HCT116 (cell line): Measurements from ENCODE around the gene ZEB1. TPM values are rescaled to one million over a fixed set of nuclear protein-coding genes. Genes with fewer than 3 reads are reported as not detected.

Source experiments
- ATAC-seq: fragments of 200-7000 bp; cut with Tn5 transposase; 2 replicates; pipeline ENCODE4 v1.9.1; 2020; ENCODE audit warnings: mild to moderate bottlenecking, moderate library complexity
- BruUV-seq: library from RNA; stranded (reverse); fragments of 400-500 nt; replicated peaks from 2 replicates; lab custom pipeline; 2021; lab: Mats Ljungman, UMichigan
- CTCF ChIA-PET: fragments of 300-600 bp; sonication (Branson Sonifier 250); formaldehyde crosslinking; loops from one replicate; lab custom pipeline; 2021; ENCODE audit warnings: antibody characterized with exemption; lab: Charles Lee
- POLR2A ChIA-PET: fragments of 300-600, 350-600 bp; sonication (Branson Sonifier 250); formaldehyde crosslinking; loops from one replicate; lab custom pipeline; 2021; ENCODE audit warnings: antibody characterized with exemption; lab: Charles Lee
- RAD21 ChIA-PET, 2 experiments: fragments of 300-600 bp; sonication (Branson Sonifier 250); formaldehyde crosslinking; loops; one replicate each; lab custom pipeline; 2023; ENCODE audit warnings: low total read pairs in 2 of 2; ENCODE audit not compliant: uncharacterized antibody in 2 of 2, unreplicated experiment in 2 of 2, low non-redundant PET in 1 of 2; lab: Charles Lee
- DNase-seq: peaks from one replicate; pipeline ENCODE4 v3.0.0-alpha.2; 2010; ENCODE audit warnings: low read depth, low spot score
- H2AFZ ChIP-seq: fragments of 200-600 bp; shearing (Covaris generic), sonication (generic); 2 replicates; pipeline ENCODE4 v1.6.1; 2017; ENCODE audit warnings: low read depth, mixed run types, mixed read lengths, antibody characterized with exemption, low read length; ENCODE audit not compliant: poor library complexity, severe bottlenecking
- H3K27ac ChIP-seq: 2 replicates; pipeline ENCODE4 v1.5.1; 2012; ENCODE audit warnings: low read depth, low read length
- H3K27me3 ChIP-seq: fragments of 200-600 bp; sonication (generic); 2 replicates; pipeline ENCODE4 v1.6.1; 2016; ENCODE audit warnings: mixed run types, low read length, mixed read lengths; ENCODE audit not compliant: insufficient read depth
- H3K36me3 ChIP-seq, 2 experiments: fragments of 200-500 bp in 1 of 2; fragments of 200-600 bp in 1 of 2; sonication (Bioruptor generic) in 1 of 2; sonication (generic) in 1 of 2; 2 replicates each; pipeline versions ENCODE4 v1.5.1 to v1.6.1; 2014 to 2016; ENCODE audit warnings: low read length in 2 of 2, inconsistent platforms in 1 of 2, mixed read lengths in 1 of 2, mixed run types in 1 of 2; ENCODE audit not compliant: insufficient read depth in 2 of 2, control insufficient read depth in 1 of 2
- H3K4me1 ChIP-seq, 2 experiments: fragments of 200-600 bp in 1 of 2; sonication (generic) in 1 of 2; 2 replicates each; pipeline versions ENCODE4 v1.5.1 to v1.6.1; 2012 to 2017; ENCODE audit warnings: low read length in 2 of 2, inconsistent platforms in 1 of 2, mild to moderate bottlenecking in 1 of 2, mixed read lengths in 1 of 2, mixed run types in 1 of 2, moderate library complexity in 1 of 2; ENCODE audit not compliant: insufficient read depth in 2 of 2, control insufficient read depth in 1 of 2
- H3K4me2 ChIP-seq: fragments of 200-600 bp; sonication (generic); 2 replicates; pipeline ENCODE4 v1.6.1; 2017; ENCODE audit warnings: mixed run types, low read length, mixed read lengths
- H3K4me3 ChIP-seq, 2 experiments: fragments of 200-600 bp in 1 of 2; sonication (generic) in 1 of 2; replicated peaks in 1 of 2; 2 replicates each; pipeline ENCODE4 v1.5.1; 2011 to 2016; ENCODE audit warnings: low read length in 2 of 2, control low read depth in 1 of 2, low read depth in 1 of 2, mild to moderate bottlenecking in 1 of 2, mixed read lengths in 1 of 2, mixed run types in 1 of 2
- H3K79me2 ChIP-seq: fragments of 200-600 bp; sonication (generic); 2 replicates; pipeline ENCODE4 v1.6.1; 2017; ENCODE audit warnings: mild to moderate bottlenecking, mixed run types, low read length, moderate library complexity, mixed read lengths; ENCODE audit not compliant: insufficient read depth
- H3K9ac ChIP-seq: fragments of 200-600 bp; sonication (generic); 2 replicates; pipeline ENCODE4 v1.6.1; 2016; ENCODE audit warnings: low read length, mixed read lengths
- H3K9me2 ChIP-seq: fragments of 200-600 bp; sonication (generic), shearing (Covaris generic); 2 replicates; pipeline ENCODE4 v1.6.1; 2017; ENCODE audit warnings: mixed run types, mild to moderate bottlenecking, moderate library complexity; ENCODE audit not compliant: insufficient read depth
- H3K9me3 ChIP-seq, 2 experiments: fragments of 200-500 bp in 1 of 2; fragments of 200-600 bp in 1 of 2; sonication (Bioruptor generic) in 1 of 2; sonication (generic) in 1 of 2; 2 replicates each; pipeline ENCODE4 v1.6.1; 2014 to 2017; ENCODE audit warnings: low read length in 2 of 2, mixed read lengths in 2 of 2, inconsistent platforms in 1 of 2, low read depth in 1 of 2, mild to moderate bottlenecking in 1 of 2, mixed run types in 1 of 2, moderate library complexity in 1 of 2; ENCODE audit not compliant: control insufficient read depth in 1 of 2, insufficient read depth in 1 of 2
- H4K20me1 ChIP-seq: fragments of 200-600 bp; sonication (generic), shearing (Covaris generic); 2 replicates; pipeline ENCODE4 v1.6.1; 2017; ENCODE audit warnings: mixed run types, mild to moderate bottlenecking, moderate library complexity; ENCODE audit not compliant: insufficient read depth
- EGR1 ChIP-seq: IDR thresholded peaks from 2 replicates; pipeline ENCODE4 v1.6.1; 2012; ENCODE audit warnings: low read depth
- ELF1 ChIP-seq: IDR thresholded peaks from 2 replicates; pipeline ENCODE4 v1.6.1; 2012; ENCODE audit warnings: low read depth, borderline replicate concordance
- EZH2 ChIP-seq: fragments of 200-600 bp; sonication (generic); IDR thresholded peaks from 2 replicates; pipeline ENCODE4 v1.6.1; 2017; ENCODE audit warnings: antibody characterized with exemption, mixed run types
- EZH2phosphoT487 ChIP-seq: fragments of 200-600 bp; IDR thresholded peaks from 2 replicates; pipeline ENCODE4 v1.6.1; 2018; ENCODE audit warnings: antibody characterized with exemption, borderline replicate concordance
- FOSL1 ChIP-seq: IDR thresholded peaks from 2 replicates; pipeline ENCODE4 v1.6.1; 2012; ENCODE audit warnings: low read depth
- JUND ChIP-seq: IDR thresholded peaks from 2 replicates; pipeline ENCODE4 v1.6.1; 2012
- RAD21 ChIP-seq: IDR thresholded peaks from 2 replicates; pipeline ENCODE4 v1.6.1; 2012; ENCODE audit warnings: low read depth, mild to moderate bottlenecking
- SP1 ChIP-seq: IDR thresholded peaks from 2 replicates; pipeline ENCODE4 v1.6.1; 2012; ENCODE audit warnings: low read depth
- SRF ChIP-seq: IDR thresholded peaks from 2 replicates; pipeline ENCODE4 v1.6.1; 2012; ENCODE audit warnings: low read depth
- YY1 ChIP-seq: IDR thresholded peaks from 2 replicates; pipeline ENCODE4 v1.6.1; 2011; ENCODE audit warnings: low read length, low read depth, moderate library complexity, mild to moderate bottlenecking; ENCODE audit not compliant: insufficient replicate concordance; ENCODE audit errors: extremely low read depth
- ZFX ChIP-seq: fragments of 450-650 bp; IDR thresholded peaks from 2 replicates; pipeline ENCODE4 v1.6.1; 2017
- intact Hi-C: fragments of 100-400 bp; cut with micrococcal nuclease; formaldehyde crosslinking; loops from 2 replicates; pipeline ENCODE4 v1.10.0; 2022
- total RNA-seq: library from RNA; stranded (reverse); gene quantifications from one replicate; pipeline ENCODE4 v1.2.1, GENCODE V29; 2021; ENCODE audit not compliant: unreplicated experiment
- TF ChIP-seq, protein P1 (sequence below): IDR thresholded peaks from 2 replicates; pipeline ENCODE4 v1.6.1; 2011; ENCODE audit warnings: mild to moderate bottlenecking, low read length, moderate library complexity; ENCODE audit not compliant: insufficient replicate concordance; ENCODE audit errors: extremely low read depth
- TF ChIP-seq, protein P2 (sequence below), 3 experiments: fragments of 200-600 bp in 1 of 3; sonication (generic) in 1 of 3; IDR thresholded peaks in 2 of 3; conservative IDR thresholded peaks in 1 of 3; 2 replicates each; pipeline ENCODE4 v1.5.1; 2012 to 2017; ENCODE audit warnings: low read depth in 2 of 3, low read length in 2 of 3, antibody characterized with exemption in 1 of 3, borderline replicate concordance in 1 of 3, control low read depth in 1 of 3, mild to moderate bottlenecking in 1 of 3, mixed read lengths in 1 of 3, mixed run types in 1 of 3, moderate library complexity in 1 of 3; ENCODE audit not compliant: insufficient read depth in 1 of 3
- TF ChIP-seq, protein P3 (sequence below): IDR thresholded peaks from 2 replicates; pipeline ENCODE4 v1.6.1; 2012; ENCODE audit warnings: low read depth
- TF ChIP-seq, protein P4 (sequence below): IDR thresholded peaks from 2 replicates; pipeline ENCODE4 v1.6.1; 2012

ZEB1 gene
- total RNA-seq, 1 experiment from 2014 or later = 3.4 TPM

DNA sequence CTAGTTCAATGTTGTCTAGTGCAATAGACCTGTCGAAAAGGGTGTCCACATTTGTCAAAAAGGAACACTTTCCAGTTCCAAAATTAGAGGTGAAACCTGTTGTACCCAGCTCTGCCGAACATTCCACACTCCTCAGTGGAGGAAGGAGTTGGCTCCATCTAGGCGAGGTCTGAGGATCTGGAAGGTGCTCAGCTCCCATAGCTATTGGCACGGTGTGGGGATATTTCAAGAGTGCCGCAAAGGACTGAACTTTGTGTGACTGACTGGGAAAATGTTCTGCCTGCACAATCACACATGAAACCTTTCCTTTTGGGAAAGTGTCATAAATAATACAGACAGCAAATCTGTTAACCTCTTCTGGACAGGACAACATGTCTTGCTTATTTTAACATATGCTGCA, 48.1 kb upstream of the ZEB1 start:
- no peak overlapping the region for H3K4me2 ChIP-seq
- ChIA-PET RAD21 (no interaction called here), CTCF (no interaction called here), POLR2A (no interaction called here)
- H3K27me3 ChIP-seq = no peaks in the 10 kb centered on the region
- H3K27ac ChIP-seq = no peak overlapping the region
- no peak overlapping the region for H3K9ac ChIP-seq
- no peaks in the 10 kb centered on the region for H3K36me3 ChIP-seq
- no peaks in the 10 kb centered on the region for H3K79me2 ChIP-seq
- BruUV-seq = no TSS peak
- intact Hi-C loops = no loop called here
- no peaks in the 10 kb centered on the region for H4K20me1 ChIP-seq
- no peaks in the 10 kb centered on the region for H3K9me3 ChIP-seq
- no peak overlapping the region for H2AFZ ChIP-seq
- DNase-seq (no peak), ATAC-seq (no peak)
- H3K4me1 ChIP-seq = no peaks in the 10 kb centered on the region
- no peak overlapping the region for H3K4me3 ChIP-seq
- no peaks in the 10 kb centered on the region for H3K9me2 ChIP-seq
- TF ChIP-seq, protein P1, sequence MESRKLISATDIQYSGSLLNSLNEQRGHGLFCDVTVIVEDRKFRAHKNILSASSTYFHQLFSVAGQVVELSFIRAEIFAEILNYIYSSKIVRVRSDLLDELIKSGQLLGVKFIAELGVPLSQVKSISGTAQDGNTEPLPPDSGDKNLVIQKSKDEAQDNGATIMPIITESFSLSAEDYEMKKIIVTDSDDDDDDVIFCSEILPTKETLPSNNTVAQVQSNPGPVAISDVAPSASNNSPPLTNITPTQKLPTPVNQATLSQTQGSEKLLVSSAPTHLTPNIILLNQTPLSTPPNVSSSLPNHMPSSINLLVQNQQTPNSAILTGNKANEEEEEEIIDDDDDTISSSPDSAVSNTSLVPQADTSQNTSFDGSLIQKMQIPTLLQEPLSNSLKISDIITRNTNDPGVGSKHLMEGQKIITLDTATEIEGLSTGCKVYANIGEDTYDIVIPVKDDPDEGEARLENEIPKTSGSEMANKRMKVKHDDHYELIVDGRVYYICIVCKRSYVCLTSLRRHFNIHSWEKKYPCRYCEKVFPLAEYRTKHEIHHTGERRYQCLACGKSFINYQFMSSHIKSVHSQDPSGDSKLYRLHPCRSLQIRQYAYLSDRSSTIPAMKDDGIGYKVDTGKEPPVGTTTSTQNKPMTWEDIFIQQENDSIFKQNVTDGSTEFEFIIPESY = no peak
- no peak for TF ChIP-seq JUND
- no peak for TF ChIP-seq SRF
- TF ChIP-seq YY1 = no peak
- TF ChIP-seq FOSL1 = no peak
- no peak for TF ChIP-seq EZH2phosphoT487
- TF ChIP-seq ELF1 = no peak
- TF ChIP-seq, protein P2, sequence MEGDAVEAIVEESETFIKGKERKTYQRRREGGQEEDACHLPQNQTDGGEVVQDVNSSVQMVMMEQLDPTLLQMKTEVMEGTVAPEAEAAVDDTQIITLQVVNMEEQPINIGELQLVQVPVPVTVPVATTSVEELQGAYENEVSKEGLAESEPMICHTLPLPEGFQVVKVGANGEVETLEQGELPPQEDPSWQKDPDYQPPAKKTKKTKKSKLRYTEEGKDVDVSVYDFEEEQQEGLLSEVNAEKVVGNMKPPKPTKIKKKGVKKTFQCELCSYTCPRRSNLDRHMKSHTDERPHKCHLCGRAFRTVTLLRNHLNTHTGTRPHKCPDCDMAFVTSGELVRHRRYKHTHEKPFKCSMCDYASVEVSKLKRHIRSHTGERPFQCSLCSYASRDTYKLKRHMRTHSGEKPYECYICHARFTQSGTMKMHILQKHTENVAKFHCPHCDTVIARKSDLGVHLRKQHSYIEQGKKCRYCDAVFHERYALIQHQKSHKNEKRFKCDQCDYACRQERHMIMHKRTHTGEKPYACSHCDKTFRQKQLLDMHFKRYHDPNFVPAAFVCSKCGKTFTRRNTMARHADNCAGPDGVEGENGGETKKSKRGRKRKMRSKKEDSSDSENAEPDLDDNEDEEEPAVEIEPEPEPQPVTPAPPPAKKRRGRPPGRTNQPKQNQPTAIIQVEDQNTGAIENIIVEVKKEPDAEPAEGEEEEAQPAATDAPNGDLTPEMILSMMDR (IDR thresholded peaks at IDR 0.05 in 2 of 3, conservative IDR thresholded peaks at IDR 0.05 in 1 of 3; ENCODE audit: borderline replicate concordance in 1 of 3, insufficient read depth in 1 of 3, low read depth in 2 of 3, low read length in 2 of 3) = no peak
- no peak for TF ChIP-seq ZFX
- TF ChIP-seq, protein P3, sequence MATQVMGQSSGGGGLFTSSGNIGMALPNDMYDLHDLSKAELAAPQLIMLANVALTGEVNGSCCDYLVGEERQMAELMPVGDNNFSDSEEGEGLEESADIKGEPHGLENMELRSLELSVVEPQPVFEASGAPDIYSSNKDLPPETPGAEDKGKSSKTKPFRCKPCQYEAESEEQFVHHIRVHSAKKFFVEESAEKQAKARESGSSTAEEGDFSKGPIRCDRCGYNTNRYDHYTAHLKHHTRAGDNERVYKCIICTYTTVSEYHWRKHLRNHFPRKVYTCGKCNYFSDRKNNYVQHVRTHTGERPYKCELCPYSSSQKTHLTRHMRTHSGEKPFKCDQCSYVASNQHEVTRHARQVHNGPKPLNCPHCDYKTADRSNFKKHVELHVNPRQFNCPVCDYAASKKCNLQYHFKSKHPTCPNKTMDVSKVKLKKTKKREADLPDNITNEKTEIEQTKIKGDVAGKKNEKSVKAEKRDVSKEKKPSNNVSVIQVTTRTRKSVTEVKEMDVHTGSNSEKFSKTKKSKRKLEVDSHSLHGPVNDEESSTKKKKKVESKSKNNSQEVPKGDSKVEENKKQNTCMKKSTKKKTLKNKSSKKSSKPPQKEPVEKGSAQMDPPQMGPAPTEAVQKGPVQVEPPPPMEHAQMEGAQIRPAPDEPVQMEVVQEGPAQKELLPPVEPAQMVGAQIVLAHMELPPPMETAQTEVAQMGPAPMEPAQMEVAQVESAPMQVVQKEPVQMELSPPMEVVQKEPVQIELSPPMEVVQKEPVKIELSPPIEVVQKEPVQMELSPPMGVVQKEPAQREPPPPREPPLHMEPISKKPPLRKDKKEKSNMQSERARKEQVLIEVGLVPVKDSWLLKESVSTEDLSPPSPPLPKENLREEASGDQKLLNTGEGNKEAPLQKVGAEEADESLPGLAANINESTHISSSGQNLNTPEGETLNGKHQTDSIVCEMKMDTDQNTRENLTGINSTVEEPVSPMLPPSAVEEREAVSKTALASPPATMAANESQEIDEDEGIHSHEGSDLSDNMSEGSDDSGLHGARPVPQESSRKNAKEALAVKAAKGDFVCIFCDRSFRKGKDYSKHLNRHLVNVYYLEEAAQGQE = no peak
- TF ChIP-seq EGR1 = no peak
- TF ChIP-seq SP1 = no peak
- TF ChIP-seq RAD21 = no peak
- no peak for TF ChIP-seq EZH2
- TF ChIP-seq, protein P4, sequence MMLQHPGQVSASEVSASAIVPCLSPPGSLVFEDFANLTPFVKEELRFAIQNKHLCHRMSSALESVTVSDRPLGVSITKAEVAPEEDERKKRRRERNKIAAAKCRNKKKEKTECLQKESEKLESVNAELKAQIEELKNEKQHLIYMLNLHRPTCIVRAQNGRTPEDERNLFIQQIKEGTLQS = no peak
- TF ChIP-seq, all 23 proteins: peak for 0
